ENCODE data around the gene PIK3CB. TPM values are rescaled to one million over a fixed set of nuclear protein-coding genes. Genes with fewer than 3 reads are reported as not detected.

PIK3CB gene
- total and polyA plus RNA-seq, 2 experiments from 2014 or later: 14.3 to 23.0 TPM

DNA sequence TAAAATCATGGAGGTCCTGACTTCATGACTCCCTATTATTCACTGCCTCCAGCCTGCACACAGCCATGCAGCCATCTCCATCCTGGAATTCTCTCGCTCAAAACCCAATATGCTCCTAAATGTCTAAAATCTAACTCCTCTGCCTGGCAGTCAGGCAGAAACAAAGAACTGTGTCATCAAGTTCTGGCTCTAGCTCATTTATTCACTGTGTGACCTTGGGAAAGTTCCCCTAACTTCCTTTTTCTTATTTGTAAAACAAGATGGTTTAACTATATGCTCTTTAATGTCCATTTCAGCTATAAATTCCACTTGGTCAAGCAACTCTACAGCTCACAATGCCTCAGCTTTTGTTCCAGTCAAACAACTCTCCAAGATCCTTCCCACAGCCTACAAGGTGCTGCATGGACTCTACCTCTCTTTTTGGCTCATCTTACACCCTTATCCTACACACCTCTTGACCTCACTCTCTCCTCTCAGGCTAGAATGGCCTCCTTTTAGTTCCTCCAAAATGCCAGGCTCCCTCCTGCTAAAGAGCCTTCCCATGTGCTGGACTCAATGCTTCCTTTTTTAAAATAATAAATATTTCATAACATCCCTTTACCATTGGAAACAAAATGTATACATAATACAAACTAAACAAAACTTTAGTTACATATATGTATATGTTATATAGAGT lies 16.4 kb downstream of the PIK3CB start:
- Histone ChIP-seq H3K36me3 (replicated peaks; ENCODE audit: insufficient read depth, low read depth) (no peaks in the 10 kb centered on the region), H2AFZ (no peak overlapping the region), H3K4me3 (no peak overlapping the region), H4K20me1 (ENCODE audit: insufficient read depth, poor library complexity, severe bottlenecking) (peaks cover 5% of the 10 kb centered on the region), H3K9me2 (replicated peaks; ENCODE audit: insufficient read depth) (no peaks in the 10 kb centered on the region), H3K9me3 (ENCODE audit: low read depth) (no peaks in the 10 kb centered on the region), H3K27me3 (no peaks in the 10 kb centered on the region), H3K4me1 (ENCODE audit: insufficient read depth) (no peaks in the 10 kb centered on the region), H3K79me2 (peaks cover 91% of the 10 kb centered on the region), H3K27ac (no peak overlapping the region), H3K4me2 (no peak overlapping the region)
- WGBS (ENCODE audit: low lambda C conversion rate, missing lambda C conversion rate): 96% methylated on average over 1 of the region's 1 CpG
- no peak for DNase-seq (ENCODE audit: low spot score)
- TF ChIP-seq EZH2phosphoT487 (IDR thresholded peaks at IDR 0.05; ENCODE audit: low read depth, severe bottlenecking, unreplicated experiment) (no peak), EZH2 (IDR thresholded peaks at IDR 0.05; ENCODE audit: borderline replicate concordance) (no peak), CTCF (IDR thresholded peaks at IDR 0.05; ENCODE audit: poor library complexity) (no peak)

GRCh38 chr3:138817695-138818094 lies 17.0 kb downstream of the PIK3CB start:
- Histone ChIP-seq H3K79me2 (peaks cover 92% of the 10 kb centered on the region), H3K4me1 (ENCODE audit: insufficient read depth) (no peaks in the 10 kb centered on the region), H3K27ac (no peak overlapping the region), H3K27me3 (no peaks in the 10 kb centered on the region), H3K4me2 (no peak overlapping the region), H3K9me2 (replicated peaks; ENCODE audit: insufficient read depth) (no peaks in the 10 kb centered on the region), H3K36me3 (replicated peaks; ENCODE audit: insufficient read depth, low read depth) (no peaks in the 10 kb centered on the region), H3K9me3 (ENCODE audit: low read depth) (no peaks in the 10 kb centered on the region), H4K20me1 (ENCODE audit: insufficient read depth, poor library complexity, severe bottlenecking) (peaks cover 5% of the 10 kb centered on the region), H3K4me3 (no peak overlapping the region), H2AFZ (no peak overlapping the region)
- TF ChIP-seq CTCF (IDR thresholded peaks at IDR 0.05; ENCODE audit: poor library complexity): no peak
- TF ChIP-seq EZH2phosphoT487 (IDR thresholded peaks at IDR 0.05; ENCODE audit: low read depth, severe bottlenecking, unreplicated experiment): no peak
- no peak for TF ChIP-seq EZH2 (IDR thresholded peaks at IDR 0.05; ENCODE audit: borderline replicate concordance)
- no peak for DNase-seq (ENCODE audit: low spot score)
- WGBS (ENCODE audit: low lambda C conversion rate, missing lambda C conversion rate): 87% methylated on average over 3 of the region's 3 CpGs

DNA sequence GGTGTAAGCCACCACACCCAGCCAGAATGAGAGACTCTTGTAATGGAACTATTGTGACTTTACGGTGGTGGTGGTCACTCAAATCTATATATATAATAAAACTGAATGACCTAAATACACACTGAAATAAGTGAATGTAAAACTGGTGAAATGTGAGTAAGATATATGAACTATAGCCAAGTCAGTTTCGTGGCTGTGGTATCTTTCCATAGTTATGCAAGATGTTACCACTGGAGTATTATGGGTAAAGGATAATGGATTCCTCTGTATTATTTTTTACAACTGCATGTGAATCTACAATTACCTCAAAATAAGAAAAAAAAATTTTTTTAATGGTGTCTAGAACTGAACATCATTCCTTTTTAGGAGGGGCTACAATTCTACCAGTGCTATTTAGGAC lies 21.9 kb downstream of the PIK3CB start:
- Histone ChIP-seq H2AFZ (no peak overlapping the region), H3K4me3 (no peak overlapping the region), H3K36me3 (replicated peaks; ENCODE audit: insufficient read depth, low read depth) (no peaks in the 10 kb centered on the region), H3K79me2 (peaks cover 87% of the 10 kb centered on the region), H3K4me1 (ENCODE audit: insufficient read depth) (no peaks in the 10 kb centered on the region), H3K27me3 (no peaks in the 10 kb centered on the region), H3K9me3 (ENCODE audit: low read depth) (no peaks in the 10 kb centered on the region), H4K20me1 (ENCODE audit: insufficient read depth, poor library complexity, severe bottlenecking) (peaks cover 5% of the 10 kb centered on the region), H3K4me2 (no peak overlapping the region), H3K27ac (no peak overlapping the region), H3K9me2 (replicated peaks; ENCODE audit: insufficient read depth) (no peaks in the 10 kb centered on the region)
- WGBS (ENCODE audit: low lambda C conversion rate, missing lambda C conversion rate): 92% methylated on average over 2 of the region's 2 CpGs
- no peak for TF ChIP-seq EZH2 (IDR thresholded peaks at IDR 0.05; ENCODE audit: borderline replicate concordance)
- no peak for TF ChIP-seq EZH2phosphoT487 (IDR thresholded peaks at IDR 0.05; ENCODE audit: low read depth, severe bottlenecking, unreplicated experiment)
- TF ChIP-seq CTCF (IDR thresholded peaks at IDR 0.05; ENCODE audit: poor library complexity): no peak
- DNase-seq (ENCODE audit: low spot score): no peak

Data from hepatocyte (in vitro differentiated cells).